GM12872 (cell line): ENCODE measurements around the gene GMDS.

ENCODE experiments used
- CTCF ChIP-seq: IDR thresholded peaks from 3 replicates; pipeline ENCODE4 v1.5.1; 2011; ENCODE audit warnings: low read depth, mild to moderate bottlenecking, low read length, moderate library complexity; ENCODE audit not compliant: insufficient read depth

The GMDS gene

GRCh38 chr6:1911474-1911873 lies 333.9 kb downstream of the GMDS start:
- no peak for TF ChIP-seq CTCF

- no peak for TF ChIP-seq CTCF
These were observed 334.6 kb downstream of the GMDS start for GRCh38 chr6:1910621-1911407.

- no peak for TF ChIP-seq CTCF
These were observed 336.6 kb downstream of the GMDS start for GRCh38 chr6:1908784-1909183.

- TF ChIP-seq CTCF = no peak
These were observed 338.8 kb downstream of the GMDS start for GRCh38 chr6:1906609-1907008.

GRCh38 chr6:1906014-1906413 lies 339.4 kb downstream of the GMDS start:
- TF ChIP-seq CTCF = no peak

- no peak for TF ChIP-seq CTCF
These were observed 340.5 kb downstream of the GMDS start for GRCh38 chr6:1904898-1905297.

GRCh38 chr6:1904466-1904799 lies 341.0 kb downstream of the GMDS start:
- no peak for TF ChIP-seq CTCF
